ENCODE results near the gene SGTA.

SGTA gene

DNA sequence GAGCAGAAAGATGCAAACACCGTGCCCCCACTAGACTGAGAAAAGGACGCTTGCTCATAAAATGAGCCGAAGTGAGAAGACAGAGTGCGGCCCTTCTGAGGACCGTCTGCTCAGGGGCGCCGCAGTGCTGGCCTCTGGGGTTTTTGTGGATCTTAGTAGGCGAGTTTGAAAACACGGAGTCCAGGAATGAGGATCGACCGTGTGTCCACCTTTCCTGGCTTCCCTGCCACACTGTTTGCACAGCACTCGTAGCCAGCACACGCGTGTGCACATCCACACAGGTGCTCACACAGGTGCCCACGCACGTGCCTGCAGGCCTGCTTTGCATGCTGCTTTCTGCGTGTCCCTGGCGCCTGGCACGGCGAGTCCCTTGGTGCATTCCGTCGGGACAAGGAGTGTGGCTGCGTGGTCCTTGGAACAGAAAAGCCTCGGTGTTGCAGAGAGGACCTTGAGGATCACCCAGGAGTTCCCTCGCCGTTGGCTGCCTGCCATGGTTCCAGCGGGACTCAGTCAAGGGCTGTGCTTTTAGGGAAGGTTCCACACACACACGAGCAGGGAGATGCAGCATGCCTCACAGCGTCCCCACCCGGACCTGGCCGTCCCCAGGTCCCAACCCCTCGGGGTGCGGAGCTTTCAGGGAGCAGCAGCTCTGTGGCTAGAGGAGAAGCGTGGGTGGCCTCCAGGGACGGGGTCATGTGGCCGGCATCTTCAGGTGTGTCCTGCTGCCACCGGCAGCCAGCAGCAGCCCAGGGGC, 26.5 kb upstream of the SGTA start:
- no peak for DNase-seq

DNA sequence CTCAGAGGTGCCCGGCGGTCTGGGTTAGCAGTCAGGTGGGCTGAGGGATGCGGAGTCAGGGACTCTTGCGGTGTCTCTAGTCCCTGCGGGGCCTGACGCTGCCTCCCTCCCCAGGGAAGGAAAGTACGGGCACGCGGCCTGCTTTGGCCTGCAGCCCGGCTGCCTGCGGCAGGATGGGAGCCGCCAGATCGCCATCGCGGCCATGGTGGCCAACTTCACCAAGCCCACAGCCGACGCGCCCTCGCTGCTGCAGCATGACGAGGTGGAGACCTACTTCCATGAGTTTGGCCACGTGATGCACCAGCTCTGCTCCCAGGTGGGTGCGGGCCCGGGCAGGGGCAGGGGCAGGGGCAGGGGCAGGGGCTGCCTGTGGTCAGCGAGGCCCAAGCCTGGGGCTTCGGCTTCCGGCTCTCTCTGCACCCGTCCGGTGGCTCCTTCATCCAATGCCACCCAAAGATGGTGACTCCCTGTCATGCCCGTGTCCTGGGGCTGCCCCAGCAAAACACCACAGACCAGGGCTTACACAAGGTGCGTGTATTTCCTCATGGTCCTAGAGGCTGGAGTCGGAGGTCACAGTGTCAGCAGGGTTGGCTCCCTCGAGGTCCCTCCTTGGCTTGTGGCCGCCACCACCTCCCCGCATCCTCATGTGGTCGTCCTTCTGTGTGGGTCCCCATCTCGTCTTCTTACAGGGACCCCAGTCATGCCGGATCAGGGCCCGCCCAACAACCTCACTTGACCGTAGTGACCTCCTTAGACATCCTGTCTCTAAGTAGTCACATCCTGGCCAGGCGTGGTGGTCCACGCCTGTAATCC, 25.3 kb upstream of the SGTA start:
- no peak for DNase-seq

DNA sequence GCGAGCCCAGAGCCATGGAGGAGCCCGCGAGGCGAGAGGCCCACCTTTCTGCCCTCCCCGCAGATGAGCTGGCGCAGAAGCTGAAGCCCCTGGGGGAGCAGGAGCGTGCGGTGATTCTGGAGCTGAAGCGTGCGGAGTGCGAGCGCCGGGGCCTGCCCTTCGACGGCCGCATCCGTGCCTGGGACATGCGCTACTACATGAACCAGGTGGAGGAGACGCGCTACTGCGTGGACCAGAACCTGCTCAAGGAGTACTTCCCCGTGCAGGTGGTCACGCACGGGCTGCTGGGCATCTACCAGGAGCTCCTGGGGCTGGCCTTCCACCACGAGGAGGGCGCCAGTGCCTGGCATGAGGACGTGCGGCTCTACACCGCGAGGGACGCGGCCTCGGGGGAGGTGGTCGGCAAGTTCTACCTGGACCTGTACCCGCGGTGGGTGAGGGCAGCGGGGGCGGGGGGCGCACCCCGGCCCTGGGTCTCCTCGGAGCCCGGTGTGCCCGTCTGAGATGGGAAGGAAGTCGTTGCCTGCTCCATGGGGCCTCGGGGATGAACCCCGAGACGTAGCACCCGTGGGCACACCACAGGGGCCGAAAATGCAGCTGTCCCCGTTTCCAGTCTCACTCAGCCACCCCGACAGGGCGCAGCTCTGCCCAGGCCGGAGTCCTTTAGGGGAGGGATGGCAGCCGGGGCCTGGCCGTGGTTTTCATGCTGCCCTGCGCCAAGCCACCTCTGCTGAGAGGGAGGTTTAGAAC, 24.5 kb upstream of the SGTA start:
- no peak for DNase-seq

DNA sequence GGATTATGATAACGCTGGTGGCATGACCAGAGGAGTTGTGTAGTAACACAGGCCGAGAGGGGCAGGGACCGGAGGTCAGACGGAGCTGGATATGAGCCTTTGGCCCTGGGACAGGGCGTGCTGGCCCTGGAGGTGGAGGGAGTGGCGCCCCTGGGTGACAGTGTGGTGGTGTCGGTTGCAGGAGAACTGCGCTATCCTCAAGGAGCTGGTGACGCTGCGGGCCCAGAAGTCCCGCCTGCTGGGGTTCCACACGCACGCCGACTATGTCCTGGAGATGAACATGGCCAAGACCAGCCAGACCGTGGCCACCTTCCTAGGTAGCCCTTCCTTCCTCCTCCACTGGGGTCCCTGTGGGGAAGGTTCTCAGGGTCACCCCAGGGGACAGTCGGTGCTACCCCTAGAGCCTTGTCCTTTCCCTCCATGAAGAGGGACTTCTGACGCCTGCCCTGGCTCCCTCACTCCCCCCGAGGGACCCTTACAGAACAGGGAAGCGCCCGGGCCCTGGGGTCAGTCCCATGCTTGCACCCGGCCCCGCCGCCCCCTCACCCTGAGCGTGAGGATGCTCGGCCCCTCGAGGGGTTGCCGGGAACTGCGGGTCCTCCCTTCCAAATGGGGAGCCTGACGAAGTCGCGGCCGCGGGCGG, 23.8 kb upstream of the SGTA start:
- no peak for DNase-seq

DNA sequence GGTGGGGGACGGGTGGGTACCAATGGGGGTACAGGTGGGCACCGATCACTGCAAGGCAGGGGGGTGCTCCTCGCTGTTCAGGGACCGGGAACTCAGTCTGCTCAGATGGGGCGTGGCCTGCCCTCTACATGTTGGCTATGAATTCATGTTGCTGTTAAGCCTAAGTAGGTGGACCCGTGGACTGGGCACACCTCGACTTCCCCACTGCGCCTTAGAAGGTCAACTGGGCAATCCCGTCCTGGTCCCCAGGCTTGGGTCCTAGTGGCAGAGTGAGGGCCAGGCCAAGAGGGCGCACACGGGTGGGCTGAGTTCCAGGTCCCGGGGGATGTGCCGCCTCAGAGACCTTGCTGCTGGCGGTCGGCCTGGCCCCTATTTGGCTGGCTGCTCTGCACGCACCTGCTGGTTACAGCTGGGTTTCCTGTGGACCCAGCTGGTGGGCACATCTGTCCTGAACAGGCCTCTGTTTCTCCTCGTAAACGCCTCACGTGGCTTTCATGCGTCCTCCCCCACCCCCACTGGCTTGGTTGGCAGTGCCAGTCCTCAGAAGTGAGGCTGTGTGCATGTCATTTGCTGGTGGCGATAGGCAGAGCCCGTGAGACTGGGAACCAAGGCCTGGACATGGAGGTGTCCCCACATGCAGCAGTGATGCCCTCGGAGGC, 23.0 kb upstream of the SGTA start:
- no peak for DNase-seq

DNA sequence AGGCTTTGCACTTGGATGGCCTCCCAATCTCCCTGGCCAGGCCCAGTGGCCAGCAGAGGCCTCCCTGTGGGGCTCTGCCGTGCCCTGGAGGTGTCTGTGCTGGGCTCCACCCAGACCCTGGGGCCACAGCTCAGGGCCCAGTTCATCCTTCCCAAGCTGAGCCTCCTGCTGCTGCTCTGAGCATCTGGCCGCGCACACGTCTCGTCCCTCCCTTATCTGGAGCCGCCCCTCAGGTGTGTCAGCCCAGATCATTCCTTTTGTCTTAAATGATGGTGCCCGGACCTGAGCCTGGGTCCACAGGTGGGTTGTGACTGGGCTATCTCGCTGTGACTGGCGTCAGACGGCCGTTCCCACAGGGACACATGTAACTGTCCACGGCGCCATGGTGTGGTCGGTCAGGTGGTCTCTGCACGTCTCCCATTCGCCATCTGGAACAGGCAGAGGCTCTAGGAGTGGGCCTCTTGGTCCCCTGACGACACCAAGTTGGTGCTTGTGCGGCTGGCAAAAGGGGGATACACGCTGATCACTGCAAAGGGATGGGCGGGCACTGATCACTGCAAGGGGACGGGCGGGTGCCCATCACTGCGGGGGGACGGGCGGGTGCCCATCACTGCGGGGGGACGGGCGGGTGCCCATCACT, 22.3 kb upstream of the SGTA start:
- DNase-seq = no peak

DNA sequence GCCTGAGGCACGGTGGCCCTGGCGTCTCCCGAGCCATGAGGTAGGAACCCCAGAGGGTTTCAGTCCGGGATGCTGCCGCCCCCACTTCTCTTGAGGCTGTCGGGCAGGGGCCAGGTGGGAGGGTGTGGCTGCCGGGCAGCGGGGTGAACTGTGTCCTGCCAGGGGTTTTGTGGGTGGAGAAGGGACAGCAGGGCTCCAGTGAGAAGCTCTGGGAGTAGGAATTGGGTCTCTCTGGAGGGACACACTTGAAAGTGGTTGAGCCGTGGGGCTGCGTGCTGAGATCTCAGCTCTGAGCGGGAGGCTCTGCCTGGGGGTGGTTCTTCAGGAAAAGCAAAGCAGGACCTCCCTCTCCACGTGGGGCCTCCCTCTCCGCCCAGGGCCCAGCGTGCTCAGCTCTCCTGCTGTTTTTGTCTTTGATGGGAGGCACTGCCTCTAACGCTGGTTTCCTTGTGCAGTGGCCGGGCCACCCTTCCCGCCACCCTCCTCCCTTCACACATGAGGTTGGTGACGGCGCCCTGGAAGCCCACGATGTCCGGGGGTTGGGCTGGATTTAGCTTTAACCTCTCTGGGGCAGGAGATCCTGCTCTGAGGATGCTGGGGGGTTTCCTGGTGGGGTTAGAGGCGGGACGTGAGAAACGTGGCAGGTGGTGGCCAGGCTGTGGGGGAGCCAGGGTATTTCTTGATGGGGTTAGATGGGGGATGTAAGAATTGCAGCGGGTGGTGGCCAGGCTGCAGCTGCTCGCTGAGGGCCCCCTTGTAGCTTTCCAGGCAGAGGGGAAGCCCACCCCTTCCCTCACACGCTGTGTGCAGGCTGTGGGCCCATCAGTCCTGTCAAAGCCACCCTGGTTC, 21.3 kb upstream of the SGTA start:
- DNase-seq = no peak

DNA sequence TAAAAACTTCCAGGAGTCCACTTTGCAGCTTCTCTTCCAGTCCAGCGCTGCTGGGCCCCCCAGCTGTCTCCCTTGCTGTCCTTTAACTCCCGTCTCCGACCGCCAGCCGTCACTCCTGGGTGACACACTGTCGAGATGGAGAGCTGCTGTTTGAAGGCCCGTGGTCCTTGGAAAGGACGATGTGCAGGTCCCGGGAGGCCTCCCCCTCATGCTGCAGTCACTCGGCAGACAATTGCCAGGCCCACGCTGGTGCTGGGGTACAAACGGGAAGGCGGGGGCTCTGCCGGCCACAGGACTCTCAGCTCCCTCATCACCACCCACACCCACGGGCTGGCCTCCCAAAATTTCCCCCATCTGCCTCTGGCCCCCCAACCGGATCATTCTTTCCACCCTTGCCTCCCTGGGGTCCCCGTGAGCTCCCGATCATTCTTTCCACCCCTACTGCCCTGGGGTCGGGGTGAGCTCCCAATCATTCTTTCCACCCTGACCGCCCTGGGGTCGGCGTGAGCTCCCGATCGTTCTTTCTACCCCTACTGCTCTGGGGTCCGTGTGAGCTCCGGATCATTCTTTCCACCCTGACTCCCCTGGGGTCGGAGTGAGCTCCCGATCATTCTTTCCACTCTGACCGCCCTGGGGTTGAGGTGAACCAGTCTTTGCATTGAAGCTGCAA, 20.5 kb upstream of the SGTA start:
- DNase-seq = no peak

DNA sequence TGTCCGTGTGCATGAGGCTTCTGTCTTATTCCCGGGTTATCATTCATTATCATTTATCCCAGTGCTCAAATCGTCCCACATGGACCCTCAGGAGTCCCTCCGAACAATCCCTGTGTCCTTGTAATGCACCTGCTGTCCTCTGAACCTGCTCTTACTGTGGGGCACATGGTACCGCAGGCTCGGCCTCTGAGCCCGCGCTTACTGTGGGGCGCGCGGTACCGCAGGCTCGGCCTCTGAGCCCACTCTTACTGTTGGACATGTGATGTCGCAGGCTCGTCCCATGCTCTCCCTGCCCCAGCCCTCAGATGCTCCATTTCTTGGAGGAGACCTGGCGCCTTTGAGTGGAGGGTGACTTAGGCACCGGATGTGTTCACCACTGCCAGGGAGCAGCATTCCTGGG, 19.8 kb upstream of the SGTA start:
- no peak for DNase-seq

DNA sequence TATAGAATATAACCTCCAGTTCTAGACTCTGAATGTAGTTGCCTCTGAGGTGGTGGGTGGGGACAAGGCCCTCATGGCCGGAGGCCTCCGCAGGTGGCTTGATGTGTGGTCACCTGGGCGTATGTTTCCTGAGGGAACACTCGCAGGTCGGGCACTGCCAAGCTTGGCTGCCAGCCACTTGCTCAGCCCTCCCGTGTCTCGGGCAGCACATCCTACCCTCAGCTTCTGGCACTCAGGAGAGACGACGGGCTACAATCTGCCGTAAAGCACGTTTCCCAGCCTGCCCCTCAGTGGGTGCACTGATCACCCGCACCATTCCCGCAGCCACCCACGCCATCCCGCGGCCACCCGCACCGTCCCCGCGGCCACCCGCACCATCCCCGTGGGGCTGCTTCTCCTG, 17.4 kb upstream of the SGTA start:
- no peak for DNase-seq

DNA sequence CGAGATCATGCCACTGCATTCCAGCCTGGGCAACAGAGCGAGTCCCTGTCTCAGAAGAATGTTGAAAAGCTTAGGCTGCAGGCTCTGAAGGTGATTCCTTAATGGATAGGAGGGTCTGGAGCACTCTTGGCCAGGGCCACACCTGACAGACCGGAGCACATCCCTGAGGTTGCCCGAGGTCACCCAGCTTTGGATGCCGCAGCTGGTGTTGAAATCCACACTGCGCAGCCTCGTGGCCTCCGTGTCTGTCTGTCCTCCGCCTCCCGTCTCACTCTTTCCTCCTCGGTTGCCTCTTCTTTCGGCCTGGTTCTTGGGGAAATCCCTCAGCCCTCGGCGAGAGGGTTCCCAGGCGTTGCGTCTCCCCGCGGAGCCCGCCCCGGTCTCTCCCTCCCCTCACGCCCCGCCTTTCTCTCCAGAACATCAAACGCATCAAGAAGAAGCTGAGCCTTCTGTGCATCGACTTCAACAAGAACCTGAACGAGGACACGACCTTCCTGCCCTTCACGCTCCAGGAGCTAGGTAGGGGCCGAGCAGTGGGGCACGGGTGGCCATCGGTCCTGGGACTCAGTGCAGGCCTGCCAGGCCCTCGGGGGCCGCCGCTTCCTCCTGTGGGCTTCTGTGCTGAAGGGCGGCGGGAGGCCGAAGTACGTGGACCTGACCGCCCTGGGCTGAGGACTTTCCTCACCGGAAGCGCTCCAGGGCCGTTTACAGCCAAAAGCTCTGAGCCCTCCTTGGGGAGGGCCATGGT, 16.4 kb upstream of the SGTA start:
- DNase-seq = no peak

DNA sequence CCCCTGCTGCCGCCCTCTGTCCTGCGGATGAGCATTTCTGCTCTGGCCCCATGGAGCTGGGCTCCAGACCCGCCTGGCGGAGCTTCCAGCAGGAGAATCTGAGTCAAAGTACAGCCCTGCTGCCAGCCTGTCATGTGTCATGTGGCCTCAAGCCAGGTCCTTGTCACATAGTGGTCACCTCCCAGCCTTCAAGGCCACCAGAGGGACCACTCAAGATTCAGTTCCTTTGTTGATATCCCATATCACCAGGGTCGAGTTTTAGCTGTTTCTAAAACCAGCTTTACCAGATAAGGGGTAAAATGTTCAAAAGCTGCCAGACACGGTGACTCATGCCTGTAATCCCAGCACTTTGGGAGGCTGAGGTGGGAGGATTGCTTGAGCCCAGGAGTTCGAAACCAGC, 15.7 kb upstream of the SGTA start:
- no peak for DNase-seq

DNA sequence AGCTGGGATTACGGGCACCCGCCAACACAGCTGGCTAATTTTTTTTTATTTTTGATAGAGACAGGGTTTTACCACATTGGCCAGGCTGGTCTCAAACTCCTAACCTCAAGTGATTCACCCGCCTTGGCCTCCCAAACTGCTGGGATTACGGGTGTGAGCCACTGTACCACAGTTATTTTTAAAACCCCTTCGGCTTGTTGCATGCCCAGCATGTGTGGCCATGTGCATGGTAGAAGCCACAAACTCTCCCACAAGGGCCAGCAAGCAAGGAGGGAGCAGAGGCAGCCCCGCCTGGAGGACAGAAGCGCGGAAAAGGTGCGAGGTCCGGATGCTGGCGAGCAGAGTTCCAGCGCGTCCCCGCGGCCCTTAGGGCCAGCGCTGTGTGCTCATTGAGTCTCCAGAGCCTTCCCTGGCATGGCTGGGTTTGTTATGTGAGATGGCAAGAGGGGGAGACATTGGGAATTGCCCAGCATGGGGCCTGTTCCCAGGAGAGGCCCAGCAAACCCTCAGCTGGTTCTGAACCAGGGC, 15.1 kb upstream of the SGTA start:
- no peak for DNase-seq

DNA sequence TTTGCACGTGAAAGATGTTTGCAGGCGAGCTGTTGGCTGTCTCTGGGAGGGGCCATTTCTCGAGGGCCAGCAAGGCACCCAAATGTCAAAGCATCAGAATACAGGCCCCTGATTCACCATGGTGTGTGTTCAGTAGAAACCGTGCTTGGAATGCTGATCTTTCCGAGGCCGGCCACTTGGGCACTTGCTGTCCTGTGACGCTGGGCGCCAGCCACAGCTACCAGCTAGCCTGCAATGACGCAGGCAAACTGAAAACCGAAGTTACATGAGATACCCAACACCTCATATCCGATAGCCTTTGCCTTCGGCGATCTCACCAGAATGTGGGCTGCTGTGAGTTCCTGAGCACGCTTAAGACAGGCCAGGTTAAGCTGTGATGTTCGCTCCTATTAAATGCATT, 14.2 kb upstream of the SGTA start:
- DNase-seq = no peak

DNA sequence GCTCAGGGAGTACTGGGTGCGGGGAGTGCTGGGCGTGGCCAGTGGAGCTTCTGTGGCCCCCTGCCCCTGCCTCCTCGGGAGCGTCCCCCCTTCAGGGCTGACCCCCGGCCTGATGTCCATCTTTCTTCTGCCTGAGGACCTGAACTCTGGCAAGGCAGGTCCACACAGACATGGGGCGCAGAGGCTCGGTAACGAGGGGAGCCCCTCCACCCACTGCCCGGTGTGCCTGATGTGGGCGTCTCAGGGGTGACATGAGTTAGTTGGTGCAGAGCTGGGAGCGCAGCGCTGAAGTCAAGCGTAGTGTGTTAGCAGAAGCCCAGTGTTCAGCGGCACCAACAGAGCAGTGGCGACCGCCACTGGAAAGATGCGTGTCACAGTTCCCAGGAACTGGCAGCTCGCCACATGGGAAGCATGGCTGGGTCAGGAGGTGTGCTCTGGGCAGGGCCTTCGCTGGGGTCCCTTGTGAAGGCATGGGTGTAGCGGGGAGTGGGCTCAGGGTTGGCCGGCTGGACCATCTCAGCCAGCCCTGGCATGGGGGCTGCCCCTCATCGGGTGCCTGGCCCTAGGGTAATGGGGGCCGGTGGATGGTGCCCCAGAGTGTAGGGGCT, 13.7 kb upstream of the SGTA start:
- no peak for DNase-seq

DNA sequence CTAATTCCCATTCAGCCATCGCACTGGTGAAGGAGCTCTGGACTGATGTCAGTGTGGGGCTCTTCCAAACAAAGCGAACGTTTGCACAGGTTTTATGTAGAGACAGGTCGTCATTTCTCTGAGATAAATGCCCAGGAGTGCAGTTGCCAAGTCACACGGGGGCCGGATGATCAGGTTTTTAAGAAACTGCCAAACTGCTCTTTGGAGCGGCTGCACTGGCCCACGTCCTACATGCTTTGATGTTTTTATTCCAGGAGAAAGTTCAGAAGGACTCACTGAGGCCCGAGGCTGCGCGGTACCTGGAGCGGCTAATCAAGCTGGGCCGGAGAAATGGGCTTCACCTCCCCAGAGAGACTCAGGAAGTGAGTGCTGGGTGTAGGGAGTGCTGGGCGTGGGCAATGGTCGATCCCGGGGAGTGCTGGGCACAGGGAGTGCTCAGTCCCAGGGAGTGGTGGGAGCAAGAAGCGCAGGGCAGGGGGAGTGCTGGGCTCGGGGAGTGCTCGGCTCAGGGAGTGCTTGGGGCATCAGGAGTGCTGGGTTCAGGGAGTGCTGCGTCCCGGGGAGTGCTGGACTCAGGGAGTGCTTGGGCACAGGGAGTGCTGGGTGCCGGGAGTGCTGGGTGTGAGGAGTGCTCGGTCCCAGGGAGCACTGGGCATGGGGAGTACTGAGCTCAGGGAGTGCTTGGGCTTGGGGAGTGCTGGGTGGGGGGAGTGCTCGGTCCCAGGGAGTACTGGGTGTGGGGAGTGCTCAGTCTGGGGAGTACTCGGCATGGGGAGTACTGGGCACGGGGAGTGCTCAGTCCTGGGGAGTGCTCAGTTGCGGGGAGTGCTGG, 13.0 kb upstream of the SGTA start:
- no peak for DNase-seq

DNA sequence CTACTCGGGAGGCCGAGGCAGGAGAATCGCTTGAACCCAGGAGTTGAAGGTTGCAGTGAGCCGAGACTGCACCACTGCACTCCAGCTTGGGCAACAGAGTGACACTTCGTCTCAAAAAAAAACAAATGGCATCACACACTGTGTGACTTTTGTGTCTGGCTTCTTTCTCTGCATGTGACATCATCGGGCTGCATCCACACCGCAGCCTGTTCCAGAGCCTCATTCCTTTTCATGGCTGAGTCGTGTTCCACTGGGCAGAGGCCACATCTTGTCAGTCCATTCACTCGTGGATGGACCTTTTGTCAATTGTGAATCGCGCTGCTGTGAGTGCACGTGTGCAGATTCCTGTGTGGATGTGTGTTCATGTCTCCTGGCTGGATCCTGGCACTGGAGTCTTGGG, 10.5 kb upstream of the SGTA start:
- no peak for DNase-seq

DNA sequence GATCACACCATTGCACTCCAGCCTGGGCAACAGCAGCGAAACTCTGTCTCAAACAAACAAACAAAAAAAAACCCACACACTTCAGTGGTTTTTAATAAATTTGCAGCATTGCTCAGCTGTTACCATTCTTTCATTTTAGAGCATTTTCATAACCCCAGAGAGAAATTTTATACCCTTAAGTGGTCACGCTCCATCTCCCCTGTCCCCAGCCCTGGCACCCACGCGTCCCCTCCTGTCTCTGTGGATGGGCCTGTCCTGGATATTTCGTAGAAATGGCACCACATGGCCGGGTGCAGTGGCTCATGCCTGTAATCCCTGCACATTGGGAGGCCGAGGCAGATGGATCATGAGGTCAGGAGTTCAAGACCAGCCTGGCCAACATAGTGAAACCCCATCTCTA, 10.1 kb upstream of the SGTA start:
- DNase-seq = no peak

Measured in NCI-H524 (cell line).